HEK293 (cell line): ENCODE data around the gene DZIP1.

Source experiments
- AEBP2 ChIP-seq: fragments of 450-650 bp; formaldehyde crosslinking; IDR thresholded peaks from 2 replicates; pipeline ENCODE4 v1.5.1; 2016; ENCODE audit warnings: missing biosample characterization, missing genetic modification characterization, borderline replicate concordance
- GLI2 ChIP-seq: fragments of 450-650 bp; formaldehyde crosslinking; IDR thresholded peaks from 2 replicates; pipeline ENCODE4; 2017; ENCODE audit warnings: missing biosample characterization, missing genetic modification characterization, low read depth, borderline replicate concordance
- GLIS1 ChIP-seq: fragments of 450-650 bp; formaldehyde crosslinking; IDR thresholded peaks from 2 replicates; pipeline ENCODE4 v1.5.1; 2016; ENCODE audit warnings: missing biosample characterization, missing genetic modification characterization
- HIC1 ChIP-seq: fragments of 450-650 bp; formaldehyde crosslinking; IDR thresholded peaks from 2 replicates; pipeline ENCODE4 v1.5.1; 2016; ENCODE audit warnings: missing biosample characterization, missing genetic modification characterization
- HOXD13 ChIP-seq: sonication (generic); formaldehyde crosslinking; IDR thresholded peaks from 2 replicates; pipeline ENCODE4 v1.8.0; 2022; ENCODE audit warnings: missing genetic modification reagents, borderline replicate concordance
- KLF8 ChIP-seq: fragments of 450-650 bp; formaldehyde crosslinking; IDR thresholded peaks from 2 replicates; pipeline ENCODE4 v1.5.1; 2016; ENCODE audit warnings: missing biosample characterization, missing genetic modification characterization
- SCRT1 ChIP-seq: fragments of 450-650 bp; formaldehyde crosslinking; IDR thresholded peaks from 2 replicates; pipeline ENCODE4 v1.5.1; 2016; ENCODE audit warnings: missing biosample characterization, missing genetic modification characterization, borderline replicate concordance
- SP7 ChIP-seq: fragments of 450-650 bp; formaldehyde crosslinking; IDR thresholded peaks from 2 replicates; pipeline ENCODE4 v1.5.1; 2016; ENCODE audit warnings: missing biosample characterization, missing genetic modification characterization
- ZNF175 ChIP-seq: fragments of 450-650 bp; formaldehyde crosslinking; IDR thresholded peaks from 2 replicates; pipeline ENCODE4 v1.5.1; 2016; ENCODE audit warnings: missing biosample characterization, missing genetic modification characterization
- ZNF202 ChIP-seq: fragments of 450-650 bp; formaldehyde crosslinking; IDR thresholded peaks from 2 replicates; pipeline ENCODE4 v1.5.1; 2016; ENCODE audit warnings: missing biosample characterization, missing genetic modification characterization, borderline replicate concordance
- ZNF211 ChIP-seq: fragments of 450-650 bp; formaldehyde crosslinking; IDR thresholded peaks from 2 replicates; pipeline ENCODE4 v1.5.1; 2016; ENCODE audit warnings: low read depth, missing biosample characterization, missing genetic modification characterization
- ZNF302 ChIP-seq: fragments of 450-650 bp; formaldehyde crosslinking; IDR thresholded peaks from 2 replicates; pipeline ENCODE4 v1.5.1; 2016; ENCODE audit warnings: missing biosample characterization, missing genetic modification characterization, low read depth
- ZNF426 ChIP-seq: fragments of 450-650 bp; formaldehyde crosslinking; IDR thresholded peaks from 2 replicates; pipeline ENCODE4 v1.5.1; 2017; ENCODE audit warnings: missing biosample characterization, missing genetic modification characterization, mild to moderate bottlenecking, inconsistent platforms, moderate library complexity
- ZNF521 ChIP-seq: fragments of 450-650 bp; formaldehyde crosslinking; IDR thresholded peaks from 2 replicates; pipeline ENCODE4 v1.5.1; 2017; ENCODE audit warnings: missing biosample characterization, mild to moderate bottlenecking, missing genetic modification characterization
- ZNF530 ChIP-seq: fragments of 450-650 bp; formaldehyde crosslinking; IDR thresholded peaks from 2 replicates; pipeline ENCODE4 v1.5.1; 2016; ENCODE audit warnings: low read depth, missing biosample characterization, missing genetic modification characterization
- ZSCAN18 ChIP-seq: fragments of 450-650 bp; formaldehyde crosslinking; IDR thresholded peaks from 2 replicates; pipeline ENCODE4 v1.5.1; 2016; ENCODE audit warnings: missing biosample characterization, missing genetic modification characterization
- ZSCAN5A ChIP-seq: fragments of 450-650 bp; formaldehyde crosslinking; IDR thresholded peaks from 2 replicates; pipeline ENCODE4 v1.5.1; 2016; ENCODE audit warnings: missing biosample characterization, missing genetic modification characterization
- ZXDB ChIP-seq: fragments of 450-650 bp; formaldehyde crosslinking; IDR thresholded peaks from 2 replicates; pipeline ENCODE4 v1.5.1; 2016; ENCODE audit warnings: missing biosample characterization, missing genetic modification characterization
- TF ChIP-seq, protein P1 (sequence below): fragments of 450-650 bp; formaldehyde crosslinking; conservative IDR thresholded peaks from 2 replicates; pipeline ENCODE4 v1.5.1; 2016; ENCODE audit warnings: low read depth, missing biosample characterization, missing genetic modification characterization
- TF ChIP-seq, protein P2 (sequence below): fragments of 450-650 bp; formaldehyde crosslinking; IDR thresholded peaks from 2 replicates; pipeline ENCODE4 v1.5.1; 2016; ENCODE audit warnings: missing biosample characterization, missing genetic modification characterization
- TF ChIP-seq, protein P3 (sequence below): fragments of 450-650 bp; formaldehyde crosslinking; IDR thresholded peaks from 2 replicates; pipeline ENCODE4 v1.5.1; 2016; ENCODE audit warnings: missing biosample characterization, missing genetic modification characterization
- TF ChIP-seq, protein P4 (sequence below): fragments of 450-650 bp; formaldehyde crosslinking; optimal IDR thresholded peaks from 2 replicates; pipeline ENCODE3; 2016; ENCODE audit warnings: missing biosample characterization, mild to moderate bottlenecking, missing genetic modification characterization

Gene DZIP1

DNA sequence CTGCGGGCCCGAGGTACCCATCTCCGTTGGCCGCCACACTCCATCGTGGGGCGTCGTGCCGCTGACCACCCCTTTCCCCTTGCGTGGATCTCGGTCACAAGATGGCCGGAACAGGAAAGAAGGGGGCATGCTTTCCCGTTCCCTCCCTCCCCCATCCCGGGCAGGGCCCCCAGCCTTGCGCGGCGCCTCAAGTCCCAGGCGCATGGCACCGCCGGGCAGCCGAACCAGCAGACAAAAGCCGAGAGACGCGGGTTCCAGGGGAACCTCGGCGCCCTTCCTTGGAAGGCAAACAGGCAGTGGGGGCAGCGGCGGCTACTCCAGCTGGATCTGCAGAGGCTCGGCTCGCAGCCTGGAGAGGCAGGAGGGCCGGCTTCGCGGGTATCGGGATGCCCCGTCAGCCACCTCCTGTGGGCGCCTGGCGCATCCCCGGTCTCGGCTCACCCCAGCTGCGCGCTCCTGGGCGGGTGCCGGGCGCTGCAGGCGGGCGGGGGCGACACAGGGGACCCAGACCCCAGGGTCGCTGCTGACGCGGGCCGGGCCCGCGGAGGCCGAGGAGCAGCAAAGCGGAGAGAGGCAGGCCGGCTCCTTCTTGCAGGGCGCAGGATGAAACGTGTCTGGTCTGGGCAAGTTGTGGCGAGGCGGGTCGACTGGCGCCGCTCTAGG, 439 bp downstream of the DZIP1 start (continued):
- TF ChIP-seq, protein P1, sequence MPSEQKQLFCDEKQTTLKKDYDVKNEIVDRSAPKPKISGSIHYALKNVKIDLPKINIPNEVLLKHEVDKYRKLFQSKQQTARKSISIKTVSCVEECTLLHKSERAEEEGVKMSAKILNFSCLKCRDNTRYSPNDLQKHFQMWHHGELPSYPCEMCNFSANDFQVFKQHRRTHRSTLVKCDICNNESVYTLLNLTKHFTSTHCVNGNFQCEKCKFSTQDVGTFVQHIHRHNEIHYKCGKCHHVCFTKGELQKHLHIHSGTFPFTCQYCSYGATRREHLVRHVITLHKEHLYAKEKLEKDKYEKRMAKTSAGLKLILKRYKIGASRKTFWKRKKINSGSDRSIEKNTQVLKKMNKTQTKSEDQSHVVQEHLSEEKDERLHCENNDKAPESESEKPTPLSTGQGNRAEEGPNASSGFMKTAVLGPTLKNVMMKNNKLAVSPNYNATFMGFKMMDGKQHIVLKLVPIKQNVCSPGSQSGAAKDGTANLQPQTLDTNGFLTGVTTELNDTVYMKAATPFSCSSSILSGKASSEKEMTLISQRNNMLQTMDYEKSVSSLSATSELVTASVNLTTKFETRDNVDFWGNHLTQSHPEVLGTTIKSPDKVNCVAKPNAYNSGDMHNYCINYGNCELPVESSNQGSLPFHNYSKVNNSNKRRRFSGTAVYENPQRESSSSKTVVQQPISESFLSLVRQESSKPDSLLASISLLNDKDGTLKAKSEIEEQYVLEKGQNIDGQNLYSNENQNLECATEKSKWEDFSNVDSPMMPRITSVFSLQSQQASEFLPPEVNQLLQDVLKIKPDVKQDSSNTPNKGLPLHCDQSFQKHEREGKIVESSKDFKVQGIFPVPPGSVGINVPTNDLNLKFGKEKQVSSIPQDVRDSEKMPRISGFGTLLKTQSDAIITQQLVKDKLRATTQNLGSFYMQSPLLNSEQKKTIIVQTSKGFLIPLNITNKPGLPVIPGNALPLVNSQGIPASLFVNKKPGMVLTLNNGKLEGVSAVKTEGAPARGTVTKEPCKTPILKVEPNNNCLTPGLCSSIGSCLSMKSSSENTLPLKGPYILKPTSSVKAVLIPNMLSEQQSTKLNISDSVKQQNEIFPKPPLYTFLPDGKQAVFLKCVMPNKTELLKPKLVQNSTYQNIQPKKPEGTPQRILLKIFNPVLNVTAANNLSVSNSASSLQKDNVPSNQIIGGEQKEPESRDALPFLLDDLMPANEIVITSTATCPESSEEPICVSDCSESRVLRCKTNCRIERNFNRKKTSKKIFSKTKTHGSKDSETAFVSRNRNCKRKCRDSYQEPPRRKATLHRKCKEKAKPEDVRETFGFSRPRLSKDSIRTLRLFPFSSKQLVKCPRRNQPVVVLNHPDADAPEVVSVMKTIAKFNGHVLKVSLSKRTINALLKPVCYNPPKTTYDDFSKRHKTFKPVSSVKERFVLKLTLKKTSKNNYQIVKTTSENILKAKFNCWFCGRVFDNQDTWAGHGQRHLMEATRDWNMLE (tag by site-specific recombination) = no peak
- TF ChIP-seq ZNF211 (tag by site-specific recombination) = no peak
- TF ChIP-seq, protein P2, sequence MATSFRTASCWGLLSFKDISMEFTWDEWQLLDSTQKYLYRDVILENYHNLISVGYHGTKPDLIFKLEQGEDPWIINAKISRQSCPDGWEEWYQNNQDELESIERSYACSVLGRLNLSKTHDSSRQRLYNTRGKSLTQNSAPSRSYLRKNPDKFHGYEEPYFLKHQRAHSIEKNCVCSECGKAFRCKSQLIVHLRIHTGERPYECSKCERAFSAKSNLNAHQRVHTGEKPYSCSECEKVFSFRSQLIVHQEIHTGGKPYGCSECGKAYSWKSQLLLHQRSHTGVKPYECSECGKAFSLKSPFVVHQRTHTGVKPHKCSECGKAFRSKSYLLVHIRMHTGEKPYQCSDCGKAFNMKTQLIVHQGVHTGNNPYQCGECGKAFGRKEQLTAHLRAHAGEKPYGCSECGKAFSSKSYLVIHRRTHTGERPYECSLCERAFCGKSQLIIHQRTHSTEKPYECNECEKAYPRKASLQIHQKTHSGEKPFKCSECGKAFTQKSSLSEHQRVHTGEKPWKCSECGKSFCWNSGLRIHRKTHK (tag by site-specific recombination) = no peak
- no peak for TF ChIP-seq AEBP2 (tag by site-specific recombination)
- no peak for TF ChIP-seq SCRT1 (tag by site-specific recombination)
- TF ChIP-seq ZSCAN18 (tag by site-specific recombination) = no peak
- TF ChIP-seq GLI2 = no peak
- TF ChIP-seq ZNF521 (tag by site-specific recombination) = no peak
- TF ChIP-seq, protein P3, sequence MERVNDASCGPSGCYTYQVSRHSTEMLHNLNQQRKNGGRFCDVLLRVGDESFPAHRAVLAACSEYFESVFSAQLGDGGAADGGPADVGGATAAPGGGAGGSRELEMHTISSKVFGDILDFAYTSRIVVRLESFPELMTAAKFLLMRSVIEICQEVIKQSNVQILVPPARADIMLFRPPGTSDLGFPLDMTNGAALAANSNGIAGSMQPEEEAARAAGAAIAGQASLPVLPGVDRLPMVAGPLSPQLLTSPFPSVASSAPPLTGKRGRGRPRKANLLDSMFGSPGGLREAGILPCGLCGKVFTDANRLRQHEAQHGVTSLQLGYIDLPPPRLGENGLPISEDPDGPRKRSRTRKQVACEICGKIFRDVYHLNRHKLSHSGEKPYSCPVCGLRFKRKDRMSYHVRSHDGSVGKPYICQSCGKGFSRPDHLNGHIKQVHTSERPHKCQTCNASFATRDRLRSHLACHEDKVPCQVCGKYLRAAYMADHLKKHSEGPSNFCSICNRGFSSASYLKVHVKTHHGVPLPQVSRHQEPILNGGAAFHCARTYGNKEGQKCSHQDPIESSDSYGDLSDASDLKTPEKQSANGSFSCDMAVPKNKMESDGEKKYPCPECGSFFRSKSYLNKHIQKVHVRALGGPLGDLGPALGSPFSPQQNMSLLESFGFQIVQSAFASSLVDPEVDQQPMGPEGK = peak; percentile 87
- TF ChIP-seq ZNF175 (tag by site-specific recombination) = no peak
- peak; percentile 88 for TF ChIP-seq HIC1
- no peak for TF ChIP-seq ZNF302 (tag by site-specific recombination)
- TF ChIP-seq ZSCAN5A = no peak
- no peak for TF ChIP-seq ZNF202
- TF ChIP-seq, protein P4, sequence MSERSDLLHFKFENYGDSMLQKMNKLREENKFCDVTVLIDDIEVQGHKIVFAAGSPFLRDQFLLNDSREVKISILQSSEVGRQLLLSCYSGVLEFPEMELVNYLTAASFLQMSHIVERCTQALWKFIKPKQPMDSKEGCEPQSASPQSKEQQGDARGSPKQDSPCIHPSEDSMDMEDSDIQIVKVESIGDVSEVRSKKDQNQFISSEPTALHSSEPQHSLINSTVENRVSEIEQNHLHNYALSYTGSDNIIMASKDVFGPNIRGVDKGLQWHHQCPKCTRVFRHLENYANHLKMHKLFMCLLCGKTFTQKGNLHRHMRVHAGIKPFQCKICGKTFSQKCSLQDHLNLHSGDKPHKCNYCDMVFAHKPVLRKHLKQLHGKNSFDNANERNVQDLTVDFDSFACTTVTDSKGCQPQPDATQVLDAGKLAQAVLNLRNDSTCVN = peak; percentile 94
- no peak for TF ChIP-seq HOXD13
- no peak for TF ChIP-seq SP7
- TF ChIP-seq KLF8 (tag by site-specific recombination) = no peak
- no peak for TF ChIP-seq ZNF530
- no peak for TF ChIP-seq ZXDB (tag by site-specific recombination)
- peak; percentile 63 for TF ChIP-seq GLIS1 (tag by site-specific recombination)
- TF ChIP-seq ZNF426 = no peak
